Breast epithelium (tissue), 4 donors: Measurements from ENCODE around the gene KLF1. TPM values are rescaled to one million over a fixed set of nuclear protein-coding genes. Genes with fewer than 3 reads are reported as not detected.
A peak's percentile ranks its signal among the peaks of the same experiment; 100 is the strongest.

ENCODE experiments used
- DNase-seq, 2 donors: peaks; one replicate each; pipeline ENCODE4 v3.0.0-alpha.2; 2019; ENCODE audit warnings: low spot score in 2 of 2
- H3K27ac ChIP-seq, 2 donors: fragments of 200-600 bp; sonication (generic) in 1 of 2; one replicate each; pipeline ENCODE4 v1.5.1; 2016 to 2019; ENCODE audit warnings: mild to moderate bottlenecking in 1 of 2
- H3K27me3 ChIP-seq, 2 donors: fragments of 200-600 bp; sonication (generic) in 1 of 2; one replicate each; pipeline versions ENCODE4 v1.5.1 to v1.6.0; 2017 to 2019; ENCODE audit warnings: control low read depth in 1 of 2, mild to moderate bottlenecking in 1 of 2
- H3K36me3 ChIP-seq: fragments of 200-600 bp; one replicate; pipeline ENCODE4 v1.5.1; 2019
- H3K4me1 ChIP-seq, 2 donors: fragments of 200-600 bp; sonication (generic); one replicate each; pipeline ENCODE4 v1.5.1; 2016 to 2019; ENCODE audit warnings: control low read depth in 1 of 2
- H3K4me3 ChIP-seq, 3 donors: fragments of 200-600 bp; sonication (generic); 1 replicate in 2 of 3; 2 replicates in 1 of 3; pipeline ENCODE4 v1.5.1; 2016 to 2019; ENCODE audit warnings: mild to moderate bottlenecking in 3 of 3, moderate library complexity in 2 of 3
- H3K9me3 ChIP-seq, 2 donors: fragments of 200-600 bp; sonication (generic) in 1 of 2; one replicate each; pipeline ENCODE4 v1.5.1; 2016 to 2019; ENCODE audit warnings: control low read depth in 1 of 2
- CTCF ChIP-seq, 3 donors: fragments of 450-650 bp; IDR thresholded peaks; one replicate each; pipeline ENCODE4 v1.5.1; 2016 to 2017; ENCODE audit warnings: antibody characterized with exemption in 3 of 3, mild to moderate bottlenecking in 3 of 3, moderate library complexity in 3 of 3
- POLR2A ChIP-seq: fragments of 450-650 bp; IDR thresholded peaks from one replicate; pipeline ENCODE4 v1.6.1; 2016; ENCODE audit warnings: antibody characterized with exemption, mild to moderate bottlenecking, moderate library complexity
- POLR2AphosphoS5 ChIP-seq, 3 donors: sonication (generic); formaldehyde crosslinking; IDR thresholded peaks; one replicate each; pipeline ENCODE4 v1.6.1; 2017; ENCODE audit warnings: antibody characterized with exemption in 3 of 3
- intact Hi-C: fragments of 100-400 bp; cut with DNase I; formaldehyde crosslinking; loops from one replicate; pipeline ENCODE4 v1.15.1; 2023; ENCODE audit warnings: low total_unique reads
- total RNA-seq, 3 donors: library from RNA; depleted of rRNA; stranded (reverse); fragments of >200 nt; gene quantifications; one replicate each; pipeline ENCODE4 v1.1.0, GENCODE V29; 2016

The KLF1 gene
- total RNA-seq, 3 donors from 2014 or later: not detected

GRCh38 chr19:12880551-12881171, 6.3 kb downstream of the KLF1 start:
- H3K9me3 ChIP-seq: peaks cover 9 to 15% of the 10 kb centered on the region in 2 donors

GRCh38 chr19:12875086-12875485, 11.9 kb downstream of the KLF1 start:
- H3K4me3 ChIP-seq: no peak overlapping the region
- intact Hi-C loops: no loop called here
- H3K4me1 ChIP-seq: no peaks in the 10 kb centered on the region
- TF ChIP-seq CTCF (IDR thresholded peaks at IDR 0.05) (no peak), POLR2AphosphoS5 (IDR thresholded peaks at IDR 0.05) (no peak)
- no peak overlapping the region for H3K27ac ChIP-seq
- no peaks in the 10 kb centered on the region for H3K27me3 ChIP-seq
- no peak for DNase-seq
- H3K36me3 ChIP-seq: no peaks in the 10 kb centered on the region
- H3K9me3 ChIP-seq: no peaks in the 10 kb centered on the region

More at GRCh38 chr19:12880551-12881171, 6.3 kb downstream of the KLF1 start:
- H3K4me3 ChIP-seq: peak overlapping the region; percentile 66 to 83 (median 82)
- peak in 1 of 2 donors; percentile 53 for DNase-seq
- no peaks in the 10 kb centered on the region for H3K36me3 ChIP-seq
- H3K27me3 ChIP-seq: peaks cover 0 to 13% of the 10 kb centered on the region in 2 donors
- intact Hi-C loops: no loop called here
- H3K27ac ChIP-seq: peak overlapping the region; percentile 91 to 96
- TF ChIP-seq POLR2AphosphoS5 (IDR thresholded peaks at IDR 0.05): no peak
- no peaks in the 10 kb centered on the region for H3K4me1 ChIP-seq

GRCh38 chr19:12873891-12874745, 12.9 kb downstream of the KLF1 start:
- Histone ChIP-seq H3K27me3 (no peaks in the 10 kb centered on the region), H3K9me3 (no peaks in the 10 kb centered on the region), H3K27ac (no peak overlapping the region), H3K36me3 (no peaks in the 10 kb centered on the region), H3K4me1 (no peaks in the 10 kb centered on the region), H3K4me3 (peak overlapping the region in 1 of 3 donors; percentile 49)
- DNase-seq: no peak
- intact Hi-C loops: no loop called here
- no peak for TF ChIP-seq POLR2AphosphoS5 (IDR thresholded peaks at IDR 0.05)
- no peak for TF ChIP-seq CTCF (IDR thresholded peaks at IDR 0.05)
- no peak for TF ChIP-seq POLR2A

GRCh38 chr19:12872941-12873890, 13.8 kb downstream of the KLF1 start:
- peak in 1 of 2 donors; percentile 92 for DNase-seq
- no peak for TF ChIP-seq POLR2A
- no peak for TF ChIP-seq CTCF (IDR thresholded peaks at IDR 0.05)
- TF ChIP-seq POLR2AphosphoS5 (IDR thresholded peaks at IDR 0.05): no peak
- H3K36me3 ChIP-seq: no peaks in the 10 kb centered on the region
- intact Hi-C loops: no loop called here
- H3K4me1 ChIP-seq: no peaks in the 10 kb centered on the region
- no peaks in the 10 kb centered on the region for H3K9me3 ChIP-seq
- H3K27ac ChIP-seq: no peak overlapping the region
- peak overlapping the region in 2 of 3 donors; percentile 49 to 58 for H3K4me3 ChIP-seq
- H3K27me3 ChIP-seq: no peaks in the 10 kb centered on the region

- no peak for DNase-seq
- H3K4me1 ChIP-seq: no peaks in the 10 kb centered on the region
- no peak overlapping the region for H3K27ac ChIP-seq
- intact Hi-C loops: no loop called here
- no peaks in the 10 kb centered on the region for H3K27me3 ChIP-seq
- no peaks in the 10 kb centered on the region for H3K36me3 ChIP-seq
- no peak overlapping the region for H3K4me3 ChIP-seq
- no peaks in the 10 kb centered on the region for H3K9me3 ChIP-seq
- no peak for TF ChIP-seq CTCF (IDR thresholded peaks at IDR 0.05)
- TF ChIP-seq POLR2AphosphoS5 (IDR thresholded peaks at IDR 0.05): no peak
- TF ChIP-seq POLR2A: no peak
Measured at GRCh38 chr19:12872255-12872654, 14.7 kb downstream of the KLF1 start.
